Bone marrow (tissue), 2 donors: ENCODE results near the gene MYOF.
A peak's percentile ranks its signal among the peaks of the same experiment; 100 is the strongest.
"Not testable (repeated sequence)": the region's sequence is repeated elsewhere in the genome, so short reads cannot be mapped to it uniquely, and the experiment has no call there.

Experiments
- DNase-seq, 2 donors: peaks; one replicate each; lab custom pipeline; 2025; lab: John Stamatoyannopoulos, UW

Gene MYOF

GRCh38 chr10:93425861-93426260 is 56.3 kb downstream of the MYOF start:
- no peak for DNase-seq

GRCh38 chr10:93422118-93422517 is 60.0 kb downstream of the MYOF start:
- DNase-seq = no peak

- DNase-seq = no peak
Measured at GRCh38 chr10:93420944-93421825, 60.9 kb downstream of the MYOF start.

GRCh38 chr10:93420091-93420490 is 62.0 kb downstream of the MYOF start:
- no peak for DNase-seq

GRCh38 chr10:93419016-93419415 is 63.1 kb downstream of the MYOF start:
- not testable (repeated sequence) for DNase-seq

GRCh38 chr10:93417921-93418320 is 64.2 kb downstream of the MYOF start:
- no peak for DNase-seq

GRCh38 chr10:93417266-93417665 is 64.9 kb downstream of the MYOF start:
- DNase-seq = no peak

- DNase-seq = no peak
Measured at GRCh38 chr10:93416824-93417223, 65.3 kb downstream of the MYOF start.

GRCh38 chr10:93415693-93416092 is 66.4 kb downstream of the MYOF start:
- DNase-seq = no peak

- peak in 1 of 2 donors; percentile 40 for DNase-seq
Measured at GRCh38 chr10:93413252-93413689, 68.9 kb downstream of the MYOF start.

GRCh38 chr10:93412801-93413200 is 69.3 kb downstream of the MYOF start:
- DNase-seq = peak in 1 of 2 donors; percentile 59

- no peak for DNase-seq
Measured at GRCh38 chr10:93410697-93411348, 71.3 kb downstream of the MYOF start.

GRCh38 chr10:93408783-93409182 is 73.4 kb downstream of the MYOF start:
- DNase-seq = no peak

GRCh38 chr10:93406364-93407145 is 75.6 kb downstream of the MYOF start:
- DNase-seq = no peak

- no peak for DNase-seq
Measured at GRCh38 chr10:93404048-93404354, 78.1 kb downstream of the MYOF start.

- DNase-seq = no peak
Measured at GRCh38 chr10:93403152-93404047, 78.7 kb downstream of the MYOF start.

- DNase-seq = no peak
Measured at GRCh38 chr10:93402192-93402591, 79.9 kb downstream of the MYOF start.

GRCh38 chr10:93398528-93398927 is 83.6 kb downstream of the MYOF start:
- DNase-seq = no peak

GRCh38 chr10:93397020-93397419 is 85.1 kb downstream of the MYOF start:
- DNase-seq = no peak

GRCh38 chr10:93393211-93393610 is 88.9 kb downstream of the MYOF start:
- no peak for DNase-seq

- no peak for DNase-seq
Measured at GRCh38 chr10:93392121-93392520, 90.0 kb downstream of the MYOF start.
